Upper lobe of left lung (tissue), 6 donors: ENCODE measurements around the gene CPEB4. TPM values are rescaled to one million over a fixed set of nuclear protein-coding genes. Genes with fewer than 3 reads are reported as not detected.

ENCODE experiments used
- ATAC-seq, 2 donors: fragments of 200-7000 bp; cut with Tn5 transposase; one replicate each; pipeline ENCODE4 v1.9.1; 2022; ENCODE audit warnings: mild to moderate bottlenecking in 2 of 2, moderate library complexity in 2 of 2; ENCODE audit not compliant: low FRiP score in 2 of 2
- DNase-seq, 2 donors: peaks; one replicate each; pipeline ENCODE4 v3.0.0-alpha.2; 2019 to 2020
- H3K27ac ChIP-seq, 4 donors: fragments of 200-600 bp; sonication (generic); one replicate each; pipeline ENCODE4 v1.5.1; 2016 to 2019
- H3K27me3 ChIP-seq, 4 donors: fragments of 200-600 bp; sonication (generic); one replicate each; pipeline ENCODE4 v1.5.1; 2017 to 2019
- H3K36me3 ChIP-seq, 4 donors: fragments of 200-600 bp; sonication (generic); one replicate each; pipeline ENCODE4 v1.5.1; 2016 to 2019
- H3K4me1 ChIP-seq, 4 donors: fragments of 200-600 bp; sonication (generic); one replicate each; pipeline ENCODE4 v1.5.1; 2018 to 2019
- H3K4me3 ChIP-seq, 4 donors: fragments of 200-600 bp; sonication (generic); one replicate each; pipeline ENCODE4 v1.5.1; 2017 to 2019; ENCODE audit warnings: mild to moderate bottlenecking in 2 of 4, moderate library complexity in 1 of 4
- H3K9me3 ChIP-seq, 4 donors: fragments of 200-600 bp; sonication (generic); one replicate each; pipeline ENCODE4 v1.5.1; 2018 to 2019
- CTCF ChIP-seq, 6 experiments: fragments of 450-650 bp in 4 of 6; fragments of 200-600 bp in 2 of 6; sonication (generic) in 2 of 6; IDR thresholded peaks; one replicate each; pipeline ENCODE4 v1.5.1; 2016 to 2019; ENCODE audit warnings: antibody characterized with exemption in 6 of 6
- EP300 ChIP-seq, 4 donors: sonication (generic); formaldehyde crosslinking; IDR thresholded peaks; one replicate each; pipeline ENCODE4 v1.5.1; 2017; ENCODE audit warnings: antibody characterized with exemption in 4 of 4, control low read depth in 2 of 4
- POLR2A ChIP-seq, 4 donors: fragments of 450-650 bp; IDR thresholded peaks; one replicate each; pipeline ENCODE4 v1.5.1; 2016 to 2017; ENCODE audit warnings: antibody characterized with exemption in 4 of 4, mild to moderate bottlenecking in 2 of 4
- POLR2AphosphoS5 ChIP-seq, 2 donors: sonication (generic); formaldehyde crosslinking; IDR thresholded peaks; one replicate each; pipeline ENCODE4 v1.5.1; 2017; ENCODE audit warnings: antibody characterized with exemption in 2 of 2
- whole genome bisulfite sequencing, 2 donors: methylation state at CpG; one replicate each; pipeline ENCODE4 v1.1.5; 2017 to 2018; 5-methylcytosine and 5-hydroxymethylcytosine counted together
- total RNA-seq, 6 donors: library from RNA; depleted of rRNA in 4 of 6; stranded (reverse); fragments of >200 nt in 4 of 6; gene quantifications; one replicate each; pipeline versions ENCODE4 v1.1.0 to v1.2.1, GENCODE V29; 2016 to 2021
- donor health status: DM: no; HTN: no; CAD: no; lungs with moderate emphysema.
- donor health status: DM: no; HTN: yes; CAD: no; lungs with severe emphysema.

The CPEB4 gene
- total RNA-seq, 6 donors from 2014 or later: 52.6 to 96.4 (median 62.0) TPM

DNA sequence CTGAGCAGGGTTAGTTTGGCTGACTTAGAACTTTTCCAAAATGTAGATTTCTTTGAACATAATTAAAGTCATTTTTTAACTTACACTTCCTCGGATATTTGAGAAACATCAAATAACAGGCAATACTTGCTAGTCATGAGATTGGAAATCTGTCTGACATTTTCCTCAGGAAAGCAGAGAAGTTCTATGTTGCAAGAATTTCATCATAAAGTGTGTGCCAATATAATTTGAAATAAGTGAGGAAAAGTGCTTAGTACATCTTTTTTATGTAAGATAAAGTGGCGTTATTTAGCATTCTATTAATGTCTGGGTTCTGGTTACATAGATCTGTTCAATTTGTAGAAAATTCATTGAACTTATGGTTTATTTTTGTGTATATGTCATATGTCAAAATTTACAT is 52.1 kb downstream of the CPEB4 start:
- peaks cover 35 to 65% (median 39%) of the 10 kb centered on the region in 4 donors for H3K4me1 ChIP-seq
- peaks cover 0 to 6% (median 3%) of the 10 kb centered on the region in 4 donors for H3K36me3 ChIP-seq
- TF ChIP-seq POLR2A (IDR thresholded peaks at IDR 0.05): no peak
- TF ChIP-seq EP300 (IDR thresholded peaks at IDR 0.05): peak in 1 of 4 donors; percentile 61
- no peaks in the 10 kb centered on the region for H3K9me3 ChIP-seq
- H3K27me3 ChIP-seq: no peaks in the 10 kb centered on the region
- DNase-seq: no peak
- H3K27ac ChIP-seq: peak overlapping the region in 2 of 4 donors; percentile 18 to 53
- 54 to 59% methylated on average over 2 of the region's 2 CpGs for WGBS, 2 donors
- no peak overlapping the region for H3K4me3 ChIP-seq
- ATAC-seq: no peak

- no peak for TF ChIP-seq POLR2AphosphoS5 (IDR thresholded peaks at IDR 0.05)
- TF ChIP-seq EP300 (IDR thresholded peaks at IDR 0.05): no peak
- DNase-seq (no peak), ATAC-seq (no peak)
- 68 to 77% methylated on average over 2 of the region's 2 CpGs for WGBS, 2 donors
- Histone ChIP-seq H3K4me1 (peaks cover 35 to 66% (median 39%) of the 10 kb centered on the region in 4 donors), H3K9me3 (no peaks in the 10 kb centered on the region), H3K4me3 (no peak overlapping the region), H3K27ac (peak overlapping the region in 2 of 4 donors; percentile 46 to 75), H3K36me3 (peaks cover 0 to 15% (median 7%) of the 10 kb centered on the region in 4 donors), H3K27me3 (no peaks in the 10 kb centered on the region)
These were observed 53.0 kb downstream of the CPEB4 start for GRCh38 chr5:173941102-173941501.

GRCh38 chr5:173941758-173942401 is 53.7 kb downstream of the CPEB4 start:
- WGBS, 2 donors: 74% methylated on average over 9 of the region's 9 CpGs
- Histone ChIP-seq H3K27me3 (no peaks in the 10 kb centered on the region), H3K4me3 (no peak overlapping the region), H3K27ac (peak overlapping the region; percentile 20 to 75 (median 39)), H3K4me1 (peaks cover 35 to 66% (median 39%) of the 10 kb centered on the region in 4 donors), H3K9me3 (no peaks in the 10 kb centered on the region), H3K36me3 (peaks cover 6 to 22% (median 14%) of the 10 kb centered on the region in 4 donors)
- ATAC-seq (no peak), DNase-seq (peak in 1 of 2 donors; percentile 33)
- TF ChIP-seq POLR2A (IDR thresholded peaks at IDR 0.05) (no peak), EP300 (IDR thresholded peaks at IDR 0.05) (no peak), POLR2AphosphoS5 (IDR thresholded peaks at IDR 0.05) (no peak), CTCF (IDR thresholded peaks at IDR 0.05) (no peak)

- H3K4me3 ChIP-seq: no peak overlapping the region
- no peak for ATAC-seq
- H3K4me1 ChIP-seq: peaks cover 35 to 58% (median 39%) of the 10 kb centered on the region in 4 donors
- peaks cover 13 to 45% (median 22%) of the 10 kb centered on the region in 4 donors for H3K36me3 ChIP-seq
- no peaks in the 10 kb centered on the region for H3K9me3 ChIP-seq
- H3K27ac ChIP-seq: peak overlapping the region in 1 of 4 donors; percentile 25
- no peak for TF ChIP-seq CTCF (IDR thresholded peaks at IDR 0.05)
- TF ChIP-seq POLR2A (IDR thresholded peaks at IDR 0.05): no peak
- TF ChIP-seq EP300 (IDR thresholded peaks at IDR 0.05): no peak
- TF ChIP-seq POLR2AphosphoS5 (IDR thresholded peaks at IDR 0.05): no peak
- 53 to 67% methylated on average over 2 of the region's 2 CpGs for WGBS, 2 donors
- peak in 1 of 2 donors; percentile 63 for DNase-seq
- no peaks in the 10 kb centered on the region for H3K27me3 ChIP-seq
These were observed 56.4 kb downstream of the CPEB4 start for GRCh38 chr5:173944511-173944910.

DNA sequence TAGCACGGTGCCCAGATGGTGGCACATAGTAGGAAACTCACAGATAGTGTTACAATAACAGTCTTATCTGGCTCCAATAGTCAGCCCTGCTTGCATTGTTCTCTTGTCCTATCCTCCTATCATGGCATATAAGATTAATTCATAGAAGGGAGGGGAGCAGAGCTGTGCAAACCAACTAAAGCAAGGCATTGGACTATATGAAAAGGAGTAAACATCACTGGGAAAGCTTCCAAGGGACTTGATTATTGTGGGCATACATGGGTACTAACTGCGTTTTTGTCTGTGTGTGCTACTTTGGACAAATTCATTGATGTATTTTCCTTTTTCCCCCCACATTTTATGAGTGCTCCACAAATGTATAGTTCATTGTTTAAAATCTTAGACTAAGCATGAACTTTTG is 57.0 kb downstream of the CPEB4 start:
- no peak for TF ChIP-seq CTCF (IDR thresholded peaks at IDR 0.05)
- no peak for TF ChIP-seq POLR2AphosphoS5 (IDR thresholded peaks at IDR 0.05)
- no peak for TF ChIP-seq EP300 (IDR thresholded peaks at IDR 0.05)
- TF ChIP-seq POLR2A (IDR thresholded peaks at IDR 0.05): no peak
- H3K9me3 ChIP-seq: no peaks in the 10 kb centered on the region
- no peaks in the 10 kb centered on the region for H3K27me3 ChIP-seq
- ATAC-seq (no peak), DNase-seq (no peak)
- 59 to 67% methylated on average over 2 of the region's 2 CpGs for WGBS, 2 donors
- H3K27ac ChIP-seq: no peak overlapping the region
- H3K4me3 ChIP-seq: no peak overlapping the region
- peaks cover 13 to 51% (median 28%) of the 10 kb centered on the region in 4 donors for H3K36me3 ChIP-seq
- H3K4me1 ChIP-seq: peaks cover 34 to 52% (median 37%) of the 10 kb centered on the region in 4 donors
